SW480 (cell line): Measurements from ENCODE around the gene SLC25A25.

Experiments
- DNase-seq: peaks from one replicate; pipeline ENCODE4 v3.0.0-alpha.2; 2016; ENCODE audit warnings: low spot score

The SLC25A25 gene

DNA sequence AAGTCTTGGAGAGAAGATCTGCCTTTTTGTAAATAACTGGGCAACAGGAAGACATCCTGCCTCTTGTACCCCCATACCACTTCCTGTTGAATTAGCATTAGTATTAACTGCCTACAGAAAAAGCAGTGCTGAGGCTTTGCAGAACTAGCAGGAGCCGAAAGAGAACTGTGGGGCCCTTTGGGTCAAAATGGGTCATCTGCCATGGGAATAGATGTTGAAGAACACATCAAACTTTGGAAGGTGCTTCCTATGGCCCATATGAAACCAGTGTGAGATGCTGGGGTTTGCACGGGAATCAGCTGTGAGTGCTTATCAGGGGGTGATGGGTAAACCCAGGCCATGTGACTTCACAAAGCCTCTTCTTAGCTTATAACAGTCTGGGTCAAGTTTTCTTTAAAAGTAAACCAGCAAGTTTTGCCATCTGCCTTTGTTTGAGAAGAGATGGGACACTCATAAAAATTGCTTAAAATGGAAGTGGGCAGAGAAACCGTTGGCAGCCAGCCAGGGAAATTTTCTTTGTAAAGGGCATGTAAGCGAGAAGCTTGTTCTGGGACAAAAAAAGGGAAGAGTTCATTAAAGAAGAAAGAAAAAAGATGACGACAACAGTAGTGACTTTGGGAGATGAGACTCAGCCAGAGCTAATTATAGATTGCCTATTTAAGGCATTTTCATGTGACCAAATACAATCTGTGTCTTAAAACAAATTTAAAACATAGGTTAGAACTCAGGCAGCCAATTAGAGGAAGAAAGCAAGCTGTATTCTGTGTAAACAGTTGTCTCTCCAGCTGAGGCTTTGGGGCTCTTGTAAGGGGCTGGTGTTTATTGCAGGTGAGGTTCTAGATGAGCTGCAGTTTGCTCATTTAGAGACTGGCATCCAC lies 4.4 kb downstream of the SLC25A25 start:
- no peak for DNase-seq

GRCh38 chr9:128073253-128073886 lies 5.3 kb downstream of the SLC25A25 start:
- DNase-seq, result no peak

- no peak for DNase-seq
These were observed 9.9 kb downstream of the SLC25A25 start for GRCh38 chr9:128077847-128078503.

DNA sequence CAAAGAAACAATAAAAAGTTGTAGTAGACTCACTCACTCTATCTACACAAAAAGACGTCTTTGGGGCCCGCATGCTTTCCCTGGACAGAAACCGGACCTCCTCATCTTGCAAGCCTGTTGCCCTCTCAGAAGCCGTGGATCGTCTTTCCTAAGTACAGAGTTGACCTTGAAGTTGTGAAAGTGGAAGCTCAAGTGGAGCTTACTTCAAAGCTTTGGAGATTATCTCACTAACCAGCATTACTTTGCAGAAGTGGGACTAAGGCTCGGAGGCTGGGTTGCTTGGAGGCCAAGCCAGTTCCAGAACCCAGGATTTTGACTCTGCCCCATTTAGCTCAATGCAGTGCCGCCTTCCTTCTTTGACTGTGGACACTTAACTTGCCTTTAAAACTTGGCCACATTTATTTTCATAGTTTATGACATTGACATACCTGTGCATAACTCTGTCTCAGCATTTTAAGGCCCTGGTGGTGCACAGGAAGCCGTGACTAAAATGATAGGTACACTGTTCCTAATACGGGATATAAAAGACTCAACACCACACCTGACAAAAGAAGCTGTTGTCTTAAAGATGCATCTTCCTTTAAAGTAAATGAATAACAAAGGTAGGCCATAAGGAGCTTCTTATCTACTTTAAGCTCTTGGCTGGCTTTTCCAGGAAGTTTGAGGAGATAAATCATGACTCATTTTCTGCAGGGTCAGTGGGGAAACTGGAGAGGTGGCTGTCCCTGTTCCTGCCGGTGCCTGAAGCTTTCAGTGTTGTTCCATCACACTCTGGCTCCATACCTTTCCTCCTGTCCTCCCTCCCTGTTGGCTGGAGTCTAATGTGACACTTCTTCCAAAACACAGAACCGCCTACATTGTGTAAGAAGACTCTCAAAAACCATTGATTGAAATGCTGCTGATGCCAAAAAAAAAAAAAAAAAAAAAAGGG lies 10.7 kb downstream of the SLC25A25 start:
- peak; percentile 42 for DNase-seq

DNA sequence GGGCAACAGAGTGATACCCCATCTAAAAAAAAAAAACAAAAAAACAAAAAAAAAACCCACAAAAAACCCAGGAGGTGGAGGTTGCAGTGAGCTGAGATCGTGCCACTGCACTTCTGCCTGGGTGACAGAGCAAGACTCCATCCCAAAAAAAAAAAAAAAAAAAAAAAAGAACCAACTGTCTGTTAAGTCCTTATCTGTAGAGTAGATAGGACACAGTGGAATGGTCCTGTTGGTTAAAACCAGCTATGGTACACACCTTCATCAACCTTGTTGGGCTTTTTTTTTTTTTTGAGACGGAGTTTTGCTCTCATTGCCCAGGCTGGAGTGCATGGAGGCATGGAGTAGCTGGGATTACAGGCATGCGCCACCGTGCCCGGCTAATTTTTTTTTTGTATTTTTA lies 12.2 kb downstream of the SLC25A25 start:
- no peak for DNase-seq

DNA sequence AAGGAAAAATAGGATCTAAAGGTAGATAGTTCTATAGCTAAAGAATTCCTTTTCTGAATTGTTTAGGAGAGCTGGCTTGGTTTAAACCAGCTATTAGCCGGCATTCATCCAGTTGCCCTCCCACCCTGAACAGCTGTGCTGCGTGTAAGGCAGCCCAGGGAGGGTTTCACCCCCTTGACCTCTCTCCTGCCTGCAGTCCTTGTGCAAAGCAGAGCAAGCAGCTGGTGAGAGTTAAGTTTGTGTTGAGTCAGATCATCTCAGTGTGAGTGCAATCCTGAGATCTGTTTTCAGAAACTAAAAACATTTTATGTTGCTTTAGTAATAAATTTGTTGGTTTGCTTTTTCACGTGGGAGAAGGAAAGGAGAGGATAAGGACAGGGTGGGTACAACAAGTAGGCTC lies 13.0 kb downstream of the SLC25A25 start:
- no peak for DNase-seq

GRCh38 chr9:128082151-128082550 lies 14.1 kb downstream of the SLC25A25 start:
- peak; percentile 86 for DNase-seq

GRCh38 chr9:128084746-128085145 lies 16.7 kb downstream of the SLC25A25 start:
- no peak for DNase-seq

- DNase-seq, result no peak
These were observed 17.9 kb downstream of the SLC25A25 start for GRCh38 chr9:128085943-128086342.

GRCh38 chr9:128087262-128087661 lies 19.2 kb downstream of the SLC25A25 start:
- DNase-seq, result no peak

GRCh38 chr9:128088253-128088945 lies 20.4 kb downstream of the SLC25A25 start:
- no peak for DNase-seq

DNA sequence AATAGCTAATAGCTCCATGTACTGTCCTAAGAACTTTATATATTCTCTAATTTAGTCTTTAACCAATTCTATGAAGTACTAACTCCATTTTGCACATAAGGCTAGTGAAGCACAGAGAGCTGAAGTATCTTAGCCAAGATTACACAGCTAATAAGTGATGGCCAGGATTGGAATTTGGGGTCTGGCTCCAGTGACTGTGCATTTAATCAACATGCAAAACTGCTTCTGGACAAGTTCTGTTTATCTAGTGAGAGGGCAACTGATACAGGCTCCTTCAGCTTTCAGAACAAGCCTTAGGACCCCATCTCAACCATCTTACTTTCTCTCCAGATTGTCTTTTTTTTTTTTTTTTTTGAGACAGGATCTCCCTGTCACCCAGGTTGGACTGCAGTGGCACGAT lies 21.3 kb downstream of the SLC25A25 start:
- no peak for DNase-seq

- DNase-seq, result no peak
These were observed 23.1 kb downstream of the SLC25A25 start for GRCh38 chr9:128091144-128091543.

- DNase-seq, result no peak
These were observed 23.5 kb downstream of the SLC25A25 start for GRCh38 chr9:128091571-128091970.

- no peak for DNase-seq
These were observed 24.4 kb downstream of the SLC25A25 start for GRCh38 chr9:128092199-128092977.

GRCh38 chr9:128093011-128093410 lies 25.0 kb downstream of the SLC25A25 start:
- DNase-seq, result no peak

GRCh38 chr9:128094166-128094949 lies 26.3 kb downstream of the SLC25A25 start:
- peak; percentile 92 for DNase-seq

DNA sequence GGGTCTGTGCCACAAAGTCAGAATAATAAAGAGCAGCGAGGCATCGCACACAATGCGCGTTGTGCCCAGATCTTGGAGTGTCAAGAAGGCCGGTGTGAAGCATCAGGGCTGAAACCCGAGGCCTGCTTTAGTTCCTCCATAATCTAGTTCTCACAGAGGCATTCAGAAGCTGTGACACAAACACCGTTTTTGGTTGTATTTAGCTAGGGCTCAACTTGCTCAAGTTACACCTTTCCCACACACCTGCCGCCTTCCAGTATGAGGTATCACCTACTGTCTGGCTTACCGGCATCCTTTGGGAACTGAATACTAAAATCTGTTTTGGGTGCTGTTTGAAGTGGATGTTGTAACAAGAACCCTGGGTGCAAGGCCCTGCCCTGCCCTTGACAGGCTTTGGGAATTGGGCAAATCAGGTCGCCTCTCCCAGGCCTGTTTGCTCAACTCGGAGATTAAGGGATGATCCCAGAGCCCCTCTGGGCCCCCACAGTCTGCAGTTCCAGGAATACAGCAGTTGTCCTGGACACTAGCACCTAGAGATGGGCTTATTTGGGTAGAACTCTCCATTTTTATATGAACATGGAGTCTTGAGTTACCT lies 27.0 kb downstream of the SLC25A25 start:
- no peak for DNase-seq
